ENCODE results near the gene PLSCR1.

PLSCR1 gene

DNA sequence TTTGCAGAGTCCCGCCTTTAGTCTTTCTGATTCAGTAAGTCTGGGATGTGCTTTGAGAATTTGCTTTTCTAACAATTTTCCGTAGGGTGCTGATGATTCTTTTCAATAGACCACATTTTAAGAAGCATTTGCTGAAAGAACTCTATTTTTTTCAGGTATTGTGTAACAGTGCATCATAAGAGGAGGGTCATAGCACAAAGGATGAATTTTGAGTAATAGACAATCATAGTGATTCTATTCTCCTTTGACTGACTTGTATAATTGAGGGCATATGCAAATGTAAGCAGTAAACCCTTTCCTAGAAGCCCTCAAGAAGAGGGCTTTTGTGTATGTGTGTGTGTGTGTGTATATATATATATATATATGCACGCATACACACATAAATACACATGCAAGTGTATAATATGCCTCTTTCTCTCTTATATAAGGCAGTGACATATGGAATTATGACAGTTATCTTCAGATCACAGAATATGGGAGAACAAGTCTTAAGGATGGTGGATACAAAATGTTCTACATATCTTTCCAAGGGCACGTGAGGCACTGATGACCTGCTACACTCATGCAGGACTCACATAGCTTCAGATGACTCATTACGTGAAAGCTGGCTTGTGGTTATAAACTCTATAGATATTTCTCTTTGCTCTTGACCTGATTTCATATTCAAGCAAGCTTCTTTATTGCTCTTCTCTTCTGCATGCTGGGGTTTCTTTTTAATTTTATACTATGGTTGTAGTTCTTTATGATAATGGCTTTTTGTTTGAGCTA lies 6.5 kb upstream of the PLSCR1 start:
- Histone ChIP-seq H2BK120ac (ENCODE audit: low read depth, low read length) (no peak overlapping the region), H3K23ac (ENCODE audit: low read length in 2 of 2) (no peak overlapping the region), H3K18ac (ENCODE audit: low read depth in 1 of 2, low read length in 2 of 2) (no peak overlapping the region), H4K8ac (ENCODE audit: low read length) (no peak overlapping the region), H3K27ac (ENCODE audit: low read length, poor library complexity, severe bottlenecking) (no peak overlapping the region), H2BK12ac (ENCODE audit: low read length in 2 of 2) (no peak overlapping the region), H3K14ac (ENCODE audit: low read length in 2 of 2) (no peak overlapping the region), H3K4ac (ENCODE audit: low read depth in 1 of 2, low read length in 2 of 2) (no peak overlapping the region), H3K4me3 (ENCODE audit: insufficient read depth in 1 of 2, low read depth in 1 of 2, low read length in 2 of 2) (no peak overlapping the region), H3K79me1 (replicated peaks; ENCODE audit: low read length, poor library complexity, severe bottlenecking) (no peaks in the 10 kb centered on the region), H4K91ac (ENCODE audit: low read length) (no peak overlapping the region), H2AFZ (ENCODE audit: low read depth, low read length) (no peak overlapping the region), H2BK15ac (ENCODE audit: low read depth, poor library complexity, severe bottlenecking) (no peak overlapping the region), H3K27me3 (ENCODE audit: control insufficient read depth in 1 of 2, insufficient read depth in 1 of 2, low read length in 2 of 2) (no peaks in the 10 kb centered on the region), H3K9ac (ENCODE audit: low read length) (peak overlapping the region; percentile 61), H3K4me2 (ENCODE audit: low read length, poor library complexity, severe bottlenecking) (no peak overlapping the region), H3K9me3 (ENCODE audit: control insufficient read depth, low read length) (no peaks in the 10 kb centered on the region), H2AK5ac (ENCODE audit: low read length, severe bottlenecking) (no peak overlapping the region), H3K36me3 (ENCODE audit: control insufficient read depth in 1 of 2, insufficient read depth in 2 of 2, low read depth in 1 of 2, low read length in 2 of 2) (no peaks in the 10 kb centered on the region), H2BK5ac (ENCODE audit: low read depth, low read length, poor library complexity, severe bottlenecking) (no peak overlapping the region), H3K4me1 (ENCODE audit: control insufficient read depth, insufficient read depth, low read depth, low read length) (no peaks in the 10 kb centered on the region)
- 100% methylated on average over 2 of the region's 5 CpGs for WGBS
- peak; percentile 88 for DNase-seq

DNA sequence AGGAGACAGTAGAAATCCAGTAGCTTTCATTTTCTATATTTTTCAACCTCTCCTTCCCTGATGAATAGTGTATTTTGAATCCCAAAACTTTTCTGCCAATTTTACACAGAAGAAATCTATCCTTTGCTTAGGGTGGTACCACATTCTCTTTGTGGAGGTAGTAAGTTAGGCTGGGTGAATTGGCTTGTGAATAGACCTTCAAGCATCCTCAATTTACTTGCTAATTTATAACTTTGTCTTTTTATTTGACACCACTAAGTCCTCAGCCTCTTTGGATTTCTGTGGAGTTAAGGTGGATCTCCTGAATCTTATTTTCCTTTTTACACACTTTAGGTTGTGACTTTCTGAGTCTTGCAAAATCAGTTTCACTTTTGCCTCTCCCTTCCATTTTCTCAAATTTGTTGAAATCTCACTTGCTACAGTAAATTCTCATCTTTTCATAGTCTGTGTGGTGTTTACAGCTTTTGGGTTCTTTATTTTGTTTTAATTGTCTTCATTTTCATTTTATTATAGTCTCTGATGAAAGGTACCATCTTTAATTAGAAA lies 5.7 kb upstream of the PLSCR1 start:
- peak overlapping the region; percentile 61 for H3K9ac ChIP-seq (ENCODE audit: low read length)
- no peak overlapping the region for H2BK5ac ChIP-seq (ENCODE audit: low read depth, low read length, poor library complexity, severe bottlenecking)
- H2BK120ac ChIP-seq (ENCODE audit: low read depth, low read length), result no peak overlapping the region
- no peak overlapping the region for H3K18ac ChIP-seq (ENCODE audit: low read depth in 1 of 2, low read length in 2 of 2)
- no peak overlapping the region for H3K4me2 ChIP-seq (ENCODE audit: low read length, poor library complexity, severe bottlenecking)
- H3K4ac ChIP-seq (ENCODE audit: low read depth in 1 of 2, low read length in 2 of 2), result no peak overlapping the region
- no peak overlapping the region for H3K23ac ChIP-seq (ENCODE audit: low read length in 2 of 2)
- H3K79me1 ChIP-seq (replicated peaks; ENCODE audit: low read length, poor library complexity, severe bottlenecking), result no peaks in the 10 kb centered on the region
- peak overlapping the region in 1 of 2 experiments; percentile 40 for H3K4me3 ChIP-seq (ENCODE audit: insufficient read depth in 1 of 2, low read depth in 1 of 2, low read length in 2 of 2)
- no peak overlapping the region for H2BK12ac ChIP-seq (ENCODE audit: low read length in 2 of 2)
- no peak overlapping the region for H2BK15ac ChIP-seq (ENCODE audit: low read depth, poor library complexity, severe bottlenecking)
- H3K27me3 ChIP-seq (ENCODE audit: control insufficient read depth in 1 of 2, insufficient read depth in 1 of 2, low read length in 2 of 2), result no peaks in the 10 kb centered on the region
- no peak overlapping the region for H2AK5ac ChIP-seq (ENCODE audit: low read length, severe bottlenecking)
- H4K8ac ChIP-seq (ENCODE audit: low read length), result no peak overlapping the region
- no peaks in the 10 kb centered on the region for H3K36me3 ChIP-seq (ENCODE audit: control insufficient read depth in 1 of 2, insufficient read depth in 2 of 2, low read depth in 1 of 2, low read length in 2 of 2)
- no peak overlapping the region for H4K91ac ChIP-seq (ENCODE audit: low read length)
- H3K4me1 ChIP-seq (ENCODE audit: control insufficient read depth, insufficient read depth, low read depth, low read length), result no peaks in the 10 kb centered on the region
- no peak overlapping the region for H2AFZ ChIP-seq (ENCODE audit: low read depth, low read length)
- no peak overlapping the region for H3K27ac ChIP-seq (ENCODE audit: low read length, poor library complexity, severe bottlenecking)
- H3K14ac ChIP-seq (ENCODE audit: low read length in 2 of 2), result no peak overlapping the region
- peak; percentile 28 for DNase-seq
- H3K9me3 ChIP-seq (ENCODE audit: control insufficient read depth, low read length), result no peaks in the 10 kb centered on the region

DNA sequence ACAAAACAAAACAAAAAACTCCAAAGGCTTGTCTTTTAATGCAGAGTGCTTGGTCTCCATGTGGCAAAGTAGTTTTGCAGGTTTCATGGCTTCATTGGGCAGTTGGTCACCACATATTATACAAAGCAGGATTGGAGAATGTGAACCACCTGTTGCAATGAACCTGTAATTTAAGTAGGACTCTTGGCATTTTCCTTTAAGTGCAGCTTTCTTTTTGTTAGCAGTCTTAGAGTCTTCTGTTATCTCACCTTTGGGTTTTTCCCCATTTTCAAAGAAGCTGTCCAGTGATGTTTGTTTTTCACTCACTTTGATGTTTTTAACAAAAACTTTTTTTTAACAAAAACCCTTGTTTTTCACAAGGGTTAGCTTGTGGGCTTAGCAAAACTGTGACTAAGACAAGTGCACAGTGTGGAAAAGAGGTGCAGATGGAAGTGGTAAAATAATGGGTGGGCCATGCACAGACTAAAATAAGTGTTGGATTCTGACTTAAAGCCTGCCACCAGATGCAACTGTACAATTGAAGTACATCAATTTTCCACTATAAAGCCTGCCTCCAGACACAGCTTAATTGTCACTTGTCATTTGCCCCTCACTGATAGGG lies 2.9 kb upstream of the PLSCR1 start:
- H3K36me3 ChIP-seq (ENCODE audit: control insufficient read depth in 1 of 2, insufficient read depth in 2 of 2, low read depth in 1 of 2, low read length in 2 of 2), result no peaks in the 10 kb centered on the region
- no peak overlapping the region for H4K91ac ChIP-seq (ENCODE audit: low read length)
- H3K14ac ChIP-seq (ENCODE audit: low read length in 2 of 2), result no peak overlapping the region
- no peak overlapping the region for H4K8ac ChIP-seq (ENCODE audit: low read length)
- no peaks in the 10 kb centered on the region for H3K9me3 ChIP-seq (ENCODE audit: control insufficient read depth, low read length)
- H3K23ac ChIP-seq (ENCODE audit: low read length in 2 of 2), result no peak overlapping the region
- no peak overlapping the region for H3K27ac ChIP-seq (ENCODE audit: low read length, poor library complexity, severe bottlenecking)
- no peak overlapping the region for H2BK120ac ChIP-seq (ENCODE audit: low read depth, low read length)
- no peak overlapping the region for H3K18ac ChIP-seq (ENCODE audit: low read depth in 1 of 2, low read length in 2 of 2)
- H3K79me1 ChIP-seq (replicated peaks; ENCODE audit: low read length, poor library complexity, severe bottlenecking), result no peaks in the 10 kb centered on the region
- H2BK15ac ChIP-seq (ENCODE audit: low read depth, poor library complexity, severe bottlenecking), result no peak overlapping the region
- no peak overlapping the region for H3K4me2 ChIP-seq (ENCODE audit: low read length, poor library complexity, severe bottlenecking)
- no peaks in the 10 kb centered on the region for H3K4me1 ChIP-seq (ENCODE audit: control insufficient read depth, insufficient read depth, low read depth, low read length)
- H2AFZ ChIP-seq (ENCODE audit: low read depth, low read length), result no peak overlapping the region
- H3K4ac ChIP-seq (ENCODE audit: low read depth in 1 of 2, low read length in 2 of 2), result no peak overlapping the region
- DNase-seq, result no peak
- H3K9ac ChIP-seq (ENCODE audit: low read length), result no peak overlapping the region
- H2BK5ac ChIP-seq (ENCODE audit: low read depth, low read length, poor library complexity, severe bottlenecking), result no peak overlapping the region
- no peak overlapping the region for H2BK12ac ChIP-seq (ENCODE audit: low read length in 2 of 2)
- H2AK5ac ChIP-seq (ENCODE audit: low read length, severe bottlenecking), result no peak overlapping the region
- no peaks in the 10 kb centered on the region for H3K27me3 ChIP-seq (ENCODE audit: control insufficient read depth in 1 of 2, insufficient read depth in 1 of 2, low read length in 2 of 2)
- H3K4me3 ChIP-seq (ENCODE audit: insufficient read depth in 1 of 2, low read depth in 1 of 2, low read length in 2 of 2), result no peak overlapping the region

DNA sequence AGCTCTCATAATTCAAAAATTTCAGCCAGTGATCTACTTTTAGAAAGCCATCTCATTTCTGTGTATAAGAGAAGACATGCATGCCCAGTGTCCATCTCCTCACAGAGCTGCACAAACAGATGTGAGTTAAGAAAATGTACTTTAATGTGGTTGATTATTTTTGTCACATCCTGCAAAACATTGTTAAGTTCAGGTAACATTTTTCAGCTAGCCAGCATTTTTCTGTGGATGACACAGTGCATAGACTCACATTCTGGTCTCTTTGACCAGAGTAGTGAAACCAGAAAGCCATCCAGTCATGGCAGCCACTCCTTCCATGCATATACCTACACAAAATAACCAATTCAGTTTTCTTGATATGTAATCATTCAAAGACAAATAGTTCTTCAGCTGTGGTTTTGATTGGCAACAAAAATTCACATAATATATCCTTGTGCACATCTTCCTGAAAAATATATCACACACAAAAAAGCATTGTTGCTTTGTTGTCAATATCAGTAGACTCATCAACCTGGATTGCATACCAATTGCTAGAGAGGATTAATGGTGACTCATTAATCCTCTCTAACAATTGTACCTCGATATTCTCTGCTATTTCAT lies 2.1 kb upstream of the PLSCR1 start:
- Histone ChIP-seq H2BK12ac (ENCODE audit: low read length in 2 of 2) (no peak overlapping the region), H3K4me2 (ENCODE audit: low read length, poor library complexity, severe bottlenecking) (no peak overlapping the region), H2BK15ac (ENCODE audit: low read depth, poor library complexity, severe bottlenecking) (no peak overlapping the region), H3K36me3 (ENCODE audit: control insufficient read depth in 1 of 2, insufficient read depth in 2 of 2, low read depth in 1 of 2, low read length in 2 of 2) (no peaks in the 10 kb centered on the region), H3K23ac (ENCODE audit: low read length in 2 of 2) (no peak overlapping the region), H2BK5ac (ENCODE audit: low read depth, low read length, poor library complexity, severe bottlenecking) (no peak overlapping the region), H4K8ac (ENCODE audit: low read length) (no peak overlapping the region), H3K4me1 (ENCODE audit: control insufficient read depth, insufficient read depth, low read depth, low read length) (no peaks in the 10 kb centered on the region), H2AK5ac (ENCODE audit: low read length, severe bottlenecking) (no peak overlapping the region), H3K27me3 (ENCODE audit: control insufficient read depth in 1 of 2, insufficient read depth in 1 of 2, low read length in 2 of 2) (no peaks in the 10 kb centered on the region), H3K18ac (ENCODE audit: low read depth in 1 of 2, low read length in 2 of 2) (no peak overlapping the region), H2BK120ac (ENCODE audit: low read depth, low read length) (no peak overlapping the region), H3K4me3 (ENCODE audit: insufficient read depth in 1 of 2, low read depth in 1 of 2, low read length in 2 of 2) (no peak overlapping the region), H3K27ac (ENCODE audit: low read length, poor library complexity, severe bottlenecking) (no peak overlapping the region), H3K9ac (ENCODE audit: low read length) (no peak overlapping the region), H3K79me1 (replicated peaks; ENCODE audit: low read length, poor library complexity, severe bottlenecking) (peaks cover 4% of the 10 kb centered on the region), H4K91ac (ENCODE audit: low read length) (no peak overlapping the region), H2AFZ (ENCODE audit: low read depth, low read length) (no peak overlapping the region), H3K9me3 (ENCODE audit: control insufficient read depth, low read length) (no peaks in the 10 kb centered on the region), H3K14ac (ENCODE audit: low read length in 2 of 2) (no peak overlapping the region), H3K4ac (ENCODE audit: low read depth in 1 of 2, low read length in 2 of 2) (no peak overlapping the region)
- DNase-seq, result no peak
- 69% methylated on average over 1 of the region's 1 CpG for WGBS
